Neural progenitor cell (in vitro differentiated cells): ENCODE results near the gene CDH23. TPM values are rescaled to one million over a fixed set of nuclear protein-coding genes. Genes with fewer than 3 reads are reported as not detected.
A peak's percentile ranks its signal among the peaks of the same experiment; 100 is the strongest.

ENCODE experiments used
- DNase-seq: peaks from one replicate; pipeline ENCODE4 v3.0.0-alpha.2; 2016; ENCODE audit warnings: low spot score
- H2AFZ ChIP-seq: fragments of 200-600 bp; sonication (generic); replicated peaks from 2 replicates; pipeline ENCODE4 v1.6.1; 2016; ENCODE audit warnings: antibody characterized with exemption
- H3F3A ChIP-seq: fragments of 200-600 bp; sonication (generic); 2 replicates; pipeline ENCODE4 v1.6.1; 2016; ENCODE audit warnings: antibody characterized with exemption, low read depth
- H3K27ac ChIP-seq: fragments of 200-600 bp; sonication (generic); 2 replicates; pipeline ENCODE4 v1.5.1; 2016; ENCODE audit warnings: mild to moderate bottlenecking
- H3K27me3 ChIP-seq: fragments of 200-600 bp; sonication (generic); 2 replicates; pipeline ENCODE4 v1.6.1; 2016; ENCODE audit warnings: mild to moderate bottlenecking, moderate library complexity
- H3K36me3 ChIP-seq: fragments of 200-600 bp; sonication (generic); 2 replicates; pipeline ENCODE4 v1.5.1; 2016
- H3K4me1 ChIP-seq: fragments of 200-600 bp; sonication (generic); 2 replicates; pipeline ENCODE4 v1.6.1; 2016; ENCODE audit warnings: mixed run types
- H3K4me2 ChIP-seq: fragments of 200-600 bp; sonication (generic); 2 replicates; pipeline ENCODE4 v1.6.1; 2016
- H3K4me3 ChIP-seq: fragments of 200-600 bp; sonication (generic); 2 replicates; pipeline ENCODE4 v1.5.1; 2016
- H3K79me2 ChIP-seq: fragments of 200-600 bp; sonication (generic); 2 replicates; pipeline ENCODE4 v1.6.1; 2016; ENCODE audit warnings: low read depth
- H3K9ac ChIP-seq: fragments of 200-600 bp; sonication (generic); 2 replicates; pipeline ENCODE4 v1.6.1; 2016
- H3K9me3 ChIP-seq: fragments of 200-600 bp; sonication (generic); 2 replicates; pipeline ENCODE4 v1.5.1; 2016; ENCODE audit warnings: low read depth
- H4K20me1 ChIP-seq: fragments of 200-600 bp; sonication (generic); 2 replicates; pipeline ENCODE4 v1.6.1; 2016; ENCODE audit warnings: low read depth
- H3K27ac Mint-ChIP-seq: 3 replicates; pipeline ENCODE4 v1.8.0; 2021; ENCODE audit warnings: mixed read lengths
- H3K27me3 Mint-ChIP-seq: 2 replicates; pipeline ENCODE4 v1.8.0; 2022; ENCODE audit warnings: low read depth, mild to moderate bottlenecking, inconsistent platforms, moderate library complexity, mixed read lengths; ENCODE audit not compliant: insufficient read depth
- H3K36me3 Mint-ChIP-seq: 3 replicates; pipeline ENCODE4 v1.8.0; 2021; ENCODE audit warnings: mixed read lengths
- H3K4me1 Mint-ChIP-seq: 3 replicates; pipeline ENCODE4 v1.8.0; 2021; ENCODE audit warnings: mixed read lengths
- H3K4me3 Mint-ChIP-seq: 3 replicates; pipeline ENCODE4 v1.8.0; 2021; ENCODE audit warnings: mild to moderate bottlenecking, moderate library complexity, mixed read lengths
- H3K9me3 Mint-ChIP-seq: 3 replicates; pipeline ENCODE4 v1.8.0; 2020; ENCODE audit warnings: mixed read lengths
- EZH2 ChIP-seq: fragments of 200-600 bp; sonication (generic); IDR thresholded peaks from 2 replicates; pipeline ENCODE4 v1.6.1; 2017; ENCODE audit warnings: antibody characterized with exemption, mild to moderate bottlenecking, moderate library complexity
- EZH2phosphoT487 ChIP-seq: fragments of 200-600 bp; sonication (generic); IDR thresholded peaks from 2 replicates; pipeline ENCODE4 v1.6.1; 2017; ENCODE audit warnings: antibody characterized with exemption
- total RNA-seq: library from RNA; depleted of rRNA; stranded (reverse); fragments of >200 nt; gene quantifications from 2 replicates; pipeline ENCODE4 v1.2.3, GENCODE V29; 2015; ENCODE audit warnings: low replicate concordance
- TF ChIP-seq, protein P1 (sequence below): fragments of 200-600 bp; sonication (generic); IDR thresholded peaks from 2 replicates; pipeline ENCODE4 v1.5.1; 2017; ENCODE audit warnings: antibody characterized with exemption, mild to moderate bottlenecking

The CDH23 gene
- total RNA-seq, 1 donor from 2014 or later = 5.9 TPM

DNA sequence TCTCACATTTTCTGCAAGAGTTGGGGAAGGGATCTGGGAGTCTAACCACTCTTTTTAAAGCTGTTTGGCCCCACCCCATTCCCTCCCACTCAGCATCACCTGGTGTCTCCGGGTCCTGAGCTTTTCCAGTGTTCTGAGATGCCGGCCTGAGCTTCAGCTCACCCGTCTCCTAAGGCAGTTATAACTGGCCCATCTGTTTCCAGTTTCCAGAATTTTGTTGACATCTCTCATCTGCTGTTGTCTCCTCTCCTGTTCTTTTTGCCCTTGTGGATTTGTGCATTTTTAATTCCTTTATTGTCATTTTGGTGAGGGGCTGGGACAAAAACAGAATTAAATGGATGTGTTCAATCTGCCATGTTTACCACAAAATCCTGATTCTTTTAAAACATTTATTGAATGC lies 162.3 kb downstream of the CDH23 start:
- H3K27me3 Mint-ChIP-seq = peaks cover 7% of the 10 kb centered on the region
- H3K4me1 Mint-ChIP-seq = peaks cover 12% of the 10 kb centered on the region
- no peaks in the 10 kb centered on the region for H3F3A ChIP-seq
- no peaks in the 10 kb centered on the region for H3K9me3 ChIP-seq
- DNase-seq = no peak
- H3K4me3 ChIP-seq = no peak overlapping the region
- H3K4me3 Mint-ChIP-seq = no peak overlapping the region
- no peaks in the 10 kb centered on the region for H3K9me3 Mint-ChIP-seq
- TF ChIP-seq EZH2phosphoT487 (no peak), EZH2 (no peak)
- TF ChIP-seq, protein P1, sequence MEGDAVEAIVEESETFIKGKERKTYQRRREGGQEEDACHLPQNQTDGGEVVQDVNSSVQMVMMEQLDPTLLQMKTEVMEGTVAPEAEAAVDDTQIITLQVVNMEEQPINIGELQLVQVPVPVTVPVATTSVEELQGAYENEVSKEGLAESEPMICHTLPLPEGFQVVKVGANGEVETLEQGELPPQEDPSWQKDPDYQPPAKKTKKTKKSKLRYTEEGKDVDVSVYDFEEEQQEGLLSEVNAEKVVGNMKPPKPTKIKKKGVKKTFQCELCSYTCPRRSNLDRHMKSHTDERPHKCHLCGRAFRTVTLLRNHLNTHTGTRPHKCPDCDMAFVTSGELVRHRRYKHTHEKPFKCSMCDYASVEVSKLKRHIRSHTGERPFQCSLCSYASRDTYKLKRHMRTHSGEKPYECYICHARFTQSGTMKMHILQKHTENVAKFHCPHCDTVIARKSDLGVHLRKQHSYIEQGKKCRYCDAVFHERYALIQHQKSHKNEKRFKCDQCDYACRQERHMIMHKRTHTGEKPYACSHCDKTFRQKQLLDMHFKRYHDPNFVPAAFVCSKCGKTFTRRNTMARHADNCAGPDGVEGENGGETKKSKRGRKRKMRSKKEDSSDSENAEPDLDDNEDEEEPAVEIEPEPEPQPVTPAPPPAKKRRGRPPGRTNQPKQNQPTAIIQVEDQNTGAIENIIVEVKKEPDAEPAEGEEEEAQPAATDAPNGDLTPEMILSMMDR = no peak
- no peaks in the 10 kb centered on the region for H3K36me3 ChIP-seq
- no peaks in the 10 kb centered on the region for H3K27me3 ChIP-seq
- H3K27ac Mint-ChIP-seq = no peak overlapping the region
- H3K36me3 Mint-ChIP-seq = no peaks in the 10 kb centered on the region
- H3K9ac ChIP-seq = no peak overlapping the region
- H3K4me2 ChIP-seq = no peak overlapping the region
- H3K27ac ChIP-seq = no peak overlapping the region
- H4K20me1 ChIP-seq = no peaks in the 10 kb centered on the region
- no peak overlapping the region for H2AFZ ChIP-seq
- H3K4me1 ChIP-seq = peaks cover 19% of the 10 kb centered on the region
- no peaks in the 10 kb centered on the region for H3K79me2 ChIP-seq

DNA sequence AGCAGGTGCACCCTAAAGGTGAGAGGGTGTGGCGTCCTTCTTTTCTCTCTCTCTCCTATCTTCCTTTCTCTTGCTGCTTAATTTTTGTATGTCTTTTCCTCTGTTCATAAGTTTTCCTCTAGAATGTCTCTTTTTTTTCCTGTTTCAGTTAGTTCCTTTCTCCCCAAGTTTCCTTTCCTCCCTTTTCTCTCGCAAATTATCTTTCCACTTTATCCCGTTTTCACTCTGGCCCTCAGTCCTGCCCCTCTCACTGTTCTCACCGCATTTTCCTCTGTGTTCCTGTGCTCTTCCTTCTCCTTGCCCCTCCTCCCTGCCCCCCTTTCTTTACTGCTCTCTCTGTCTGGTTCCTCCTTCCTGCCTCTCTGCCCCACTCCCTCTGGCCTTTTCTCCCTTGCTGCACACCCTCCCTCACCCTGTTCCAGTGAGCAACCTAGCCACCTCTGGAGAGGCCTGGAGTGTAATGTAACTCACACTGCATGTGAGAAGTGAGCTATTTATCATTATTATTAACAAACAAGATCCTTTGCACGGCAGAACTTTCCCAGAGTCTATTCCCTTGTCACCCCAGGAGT lies 164.4 kb downstream of the CDH23 start:
- Histone ChIP-seq H3K27ac (no peak overlapping the region), H3K9me3 (no peaks in the 10 kb centered on the region), H3K36me3 (no peaks in the 10 kb centered on the region), H4K20me1 (no peaks in the 10 kb centered on the region), H2AFZ (no peak overlapping the region), H3K4me2 (peak overlapping the region; percentile 27), H3K27me3 (no peaks in the 10 kb centered on the region), H3K9ac (no peak overlapping the region), H3K4me3 (no peak overlapping the region), H3K79me2 (no peaks in the 10 kb centered on the region), H3K4me1 (peaks cover 29% of the 10 kb centered on the region), H3F3A (no peaks in the 10 kb centered on the region)
- Mint-ChIP-seq H3K27me3 (peaks cover 2% of the 10 kb centered on the region), H3K4me3 (no peak overlapping the region), H3K27ac (no peak overlapping the region), H3K9me3 (no peaks in the 10 kb centered on the region), H3K36me3 (no peaks in the 10 kb centered on the region), H3K4me1 (peaks cover 20% of the 10 kb centered on the region)
- no peak for DNase-seq
- TF ChIP-seq, protein P1 = no peak
- TF ChIP-seq EZH2phosphoT487 (no peak), EZH2 (no peak)

DNA sequence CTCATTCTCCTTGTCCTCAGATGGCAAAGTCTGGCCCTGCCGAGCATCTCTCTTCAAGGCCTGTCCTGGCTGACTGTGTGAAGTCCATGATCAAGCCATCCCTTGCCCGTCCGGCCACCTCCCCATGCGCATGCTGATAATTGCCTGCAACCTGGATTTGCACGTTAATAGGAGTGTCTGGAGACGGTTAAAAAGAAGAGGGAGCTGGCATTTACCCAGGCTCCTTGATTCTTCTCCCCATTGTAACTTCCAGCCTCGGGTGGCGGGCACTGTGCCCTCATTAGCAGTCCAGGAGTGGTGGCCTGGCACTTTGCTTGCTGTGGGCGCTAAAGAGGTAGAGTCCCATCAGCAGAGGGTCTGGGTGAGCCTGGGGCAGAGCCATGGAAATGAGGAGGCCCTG lies 165.5 kb downstream of the CDH23 start:
- Histone ChIP-seq H2AFZ (no peak overlapping the region), H3K79me2 (no peaks in the 10 kb centered on the region), H3K9me3 (no peaks in the 10 kb centered on the region), H3K4me1 (peaks cover 29% of the 10 kb centered on the region), H4K20me1 (no peaks in the 10 kb centered on the region), H3F3A (no peaks in the 10 kb centered on the region), H3K9ac (no peak overlapping the region), H3K4me2 (no peak overlapping the region), H3K27me3 (no peaks in the 10 kb centered on the region), H3K4me3 (no peak overlapping the region), H3K36me3 (no peaks in the 10 kb centered on the region), H3K27ac (no peak overlapping the region)
- Mint-ChIP-seq H3K4me3 (no peak overlapping the region), H3K27me3 (peaks cover 3% of the 10 kb centered on the region), H3K36me3 (no peaks in the 10 kb centered on the region), H3K4me1 (peaks cover 20% of the 10 kb centered on the region), H3K9me3 (no peaks in the 10 kb centered on the region), H3K27ac (no peak overlapping the region)
- TF ChIP-seq EZH2phosphoT487 (no peak), EZH2 (no peak)
- TF ChIP-seq, protein P1 = no peak
- DNase-seq = no peak
